ENCODE data around the gene PRKN.

Gene PRKN

GRCh38 chr6:161341638-161342037 lies 1385.9 kb downstream of the PRKN start:
- TF ChIP-seq ZNF184 (tag by site-specific recombination; IDR thresholded peaks at IDR 0.05) (no peak), ZSCAN5A (tag by site-specific recombination; IDR thresholded peaks at IDR 0.05) (no peak), WT1 (tag by site-specific recombination; IDR thresholded peaks at IDR 0.05) (no peak), REPIN1 (tag by site-specific recombination; IDR thresholded peaks at IDR 0.05; ENCODE audit: low read depth) (no peak), ZNF214 (tag by site-specific recombination; IDR thresholded peaks at IDR 0.05; ENCODE audit: borderline replicate concordance) (no peak), ZNF585B (tag by site-specific recombination; IDR thresholded peaks at IDR 0.05) (no peak), SCRT1 (tag by site-specific recombination; IDR thresholded peaks at IDR 0.05; ENCODE audit: borderline replicate concordance) (no peak), ZNF660 (tag by site-specific recombination; IDR thresholded peaks at IDR 0.05) (no peak), ZNF548 (tag by site-specific recombination; IDR thresholded peaks at IDR 0.05) (no peak), ZNF629 (tag by site-specific recombination; IDR thresholded peaks at IDR 0.05) (no peak), ZNF433 (tag by site-specific recombination; IDR thresholded peaks at IDR 0.05; ENCODE audit: low read depth) (no peak), IKZF3 (tag by site-specific recombination; IDR thresholded peaks at IDR 0.05) (no peak), ZFP41 (tag by site-specific recombination; IDR thresholded peaks at IDR 0.05; ENCODE audit: borderline replicate concordance) (no peak), ZNF701 (tag by site-specific recombination; IDR thresholded peaks at IDR 0.05) (no peak), REST (tag by site-specific recombination; IDR thresholded peaks at IDR 0.05) (no peak), SALL2 (tag by site-specific recombination; IDR thresholded peaks at IDR 0.05; ENCODE audit: borderline replicate concordance) (no peak), ZNF555 (tag by site-specific recombination; conservative IDR thresholded peaks at IDR 0.05) (no peak)
- ChIA-PET POLR2A (no interaction called here), CTCF (interaction anchor here (0.7 to 1.2 kb wide), 2 partner anchors 29 to 323 kb away, joined by 4 read pairs; no protein-coding TSS in a partner anchor)

GRCh38 chr6:161338015-161338414 lies 1389.6 kb downstream of the PRKN start:
- Histone ChIP-seq H3K9me3 (ENCODE audit: control insufficient read depth, insufficient read depth, low read depth, low read length) (no peaks in the 10 kb centered on the region), H3K36me3 (ENCODE audit: control insufficient read depth in 2 of 2, insufficient read depth in 1 of 2, low read length in 2 of 2) (no peaks in the 10 kb centered on the region), H3K27ac (ENCODE audit: extremely low read depth, low read depth, low read length) (no peak overlapping the region), H3K4me1 (ENCODE audit: control insufficient read depth, insufficient read depth, low read length) (no peaks in the 10 kb centered on the region), H3K4me3 (ENCODE audit: low read depth, low read length) (no peak overlapping the region)
- TF ChIP-seq FEZF1 (tag by site-specific recombination; IDR thresholded peaks at IDR 0.05) (no peak), ZBTB44 (tag by site-specific recombination; IDR thresholded peaks at IDR 0.05) (no peak), ZNF548 (tag by site-specific recombination; IDR thresholded peaks at IDR 0.05) (no peak), ZFP69B (tag by site-specific recombination; IDR thresholded peaks at IDR 0.05) (no peak), MEIS1 (CRISPR knock-in tag; IDR thresholded peaks at IDR 0.05; ENCODE audit: borderline replicate concordance) (no peak), IKZF3 (tag by site-specific recombination; IDR thresholded peaks at IDR 0.05) (no peak), ZNF549 (tag by site-specific recombination; IDR thresholded peaks at IDR 0.05) (no peak), ZNF274 (IDR thresholded peaks at IDR 0.05; ENCODE audit: low read length) (no peak), ZNF274 (tag by site-specific recombination; IDR thresholded peaks at IDR 0.05; ENCODE audit: borderline replicate concordance) (no peak)
- ChIA-PET CTCF (no interaction called here), POLR2A (no interaction called here)

More at GRCh38 chr6:161341638-161342037, 1385.9 kb downstream of the PRKN start:
- H3K27ac ChIP-seq (ENCODE audit: extremely low read depth, low read depth, low read length): no peak overlapping the region
- no peaks in the 10 kb centered on the region for H3K9me3 ChIP-seq (ENCODE audit: control insufficient read depth, insufficient read depth, low read depth, low read length)
- no peak overlapping the region for H3K4me3 ChIP-seq (ENCODE audit: low read depth, low read length)
- no peaks in the 10 kb centered on the region for H3K4me1 ChIP-seq (ENCODE audit: control insufficient read depth, insufficient read depth, low read length)
- H3K36me3 ChIP-seq (ENCODE audit: control insufficient read depth in 2 of 2, insufficient read depth in 1 of 2, low read length in 2 of 2): no peaks in the 10 kb centered on the region
